HepG2 (cell line): ENCODE measurements around the gene ALG1L2. TPM values are rescaled to one million over a fixed set of nuclear protein-coding genes. Genes with fewer than 3 reads are reported as not detected.
A peak's percentile ranks its signal among the peaks of the same experiment; 100 is the strongest.

Source experiments
- ARHGAP35 ChIP-seq: sonication (generic); formaldehyde crosslinking; IDR thresholded peaks from 2 replicates; pipeline ENCODE4 v1.9.0; 2022; ENCODE audit warnings: mild to moderate bottlenecking, inconsistent platforms, moderate library complexity, missing genetic modification reagents, borderline replicate concordance
- CHD4 ChIP-seq: fragments of 200-600 bp; sonication (generic); IDR thresholded peaks from 2 replicates; pipeline ENCODE4 v1.7.0; 2017; ENCODE audit warnings: mild to moderate bottlenecking, low read length, borderline replicate concordance
- DNMT1 ChIP-seq: sonication (generic); formaldehyde crosslinking; IDR thresholded peaks from 2 replicates; pipeline ENCODE4 v1.5.1; 2020; ENCODE audit warnings: mild to moderate bottlenecking, missing genetic modification reagents
- FOXK1 ChIP-seq: sonication (generic); formaldehyde crosslinking; IDR thresholded peaks from 2 replicates; pipeline ENCODE4 v1.4.0; 2020; ENCODE audit warnings: low read depth, missing genetic modification reagents, borderline replicate concordance
- MAX ChIP-seq: IDR thresholded peaks from 2 replicates; pipeline ENCODE4 v1.6.1; 2012; ENCODE audit warnings: inconsistent platforms
- MLLT10 ChIP-seq: sonication (generic); formaldehyde crosslinking; IDR thresholded peaks from 2 replicates; pipeline ENCODE4 v1.4.0; 2020; ENCODE audit warnings: missing genetic modification reagents
- MXD4 ChIP-seq: IDR thresholded peaks from 2 replicates; pipeline ENCODE4 v1.6.1; 2016; ENCODE audit warnings: mild to moderate bottlenecking, missing biosample characterization, missing genetic modification reagents
- MZF1 ChIP-seq: sonication (generic); formaldehyde crosslinking; IDR thresholded peaks from 2 replicates; pipeline ENCODE4 v1.8.1; 2023; ENCODE audit warnings: mild to moderate bottlenecking, missing genetic modification reagents, borderline replicate concordance
- POLR2AphosphoS2 ChIP-seq: IDR thresholded peaks from 2 replicates; pipeline ENCODE4 v1.6.1; 2011; ENCODE audit warnings: low read depth, low read length, improper control_type of control experiment
- RXRA ChIP-seq: sonication (generic); formaldehyde crosslinking; IDR thresholded peaks from 2 replicates; pipeline ENCODE4 v1.5.1; 2020; ENCODE audit warnings: missing genetic modification reagents
- SATB2 ChIP-seq: sonication (generic); formaldehyde crosslinking; IDR thresholded peaks from 2 replicates; pipeline ENCODE4 v1.5.0; 2020; ENCODE audit warnings: missing genetic modification reagents
- SKIL ChIP-seq: sonication (generic); formaldehyde crosslinking; IDR thresholded peaks from 2 replicates; pipeline ENCODE4 v1.8.0; 2022; ENCODE audit warnings: missing genetic modification reagents, mild to moderate bottlenecking, moderate library complexity, borderline replicate concordance
- SUZ12 ChIP-seq: fragments of 150-350 bp; IDR thresholded peaks from 2 replicates; pipeline ENCODE4 v1.6.1; 2014; ENCODE audit warnings: low read depth, low read length
- THAP8 ChIP-seq: sonication (generic); formaldehyde crosslinking; IDR thresholded peaks from 2 replicates; pipeline ENCODE4 v1.5.1; 2020; ENCODE audit warnings: missing genetic modification reagents, mild to moderate bottlenecking, borderline replicate concordance
- USF2 ChIP-seq, 2 experiments: sonication (generic) in 1 of 2; formaldehyde crosslinking in 1 of 2; IDR thresholded peaks; 2 replicates each; pipeline versions ENCODE4 v1.5.1 to v1.6.1; 2011 to 2020; ENCODE audit warnings: borderline replicate concordance in 1 of 2, low read depth in 1 of 2, low read length in 1 of 2, mild to moderate bottlenecking in 1 of 2, missing genetic modification reagents in 1 of 2, moderate library complexity in 1 of 2
- ZGPAT ChIP-seq: IDR thresholded peaks from 2 replicates; pipeline ENCODE4 v1.6.1; 2016; ENCODE audit warnings: mild to moderate bottlenecking
- ZNF282 ChIP-seq: fragments of 450-650 bp; IDR thresholded peaks from 2 replicates; pipeline ENCODE4 v1.6.1; 2018; ENCODE audit not compliant: partially characterized antibody
- ZNF296 ChIP-seq: sonication (generic); formaldehyde crosslinking; conservative IDR thresholded peaks from 2 replicates; pipeline ENCODE4 v1.5.0; 2020; ENCODE audit warnings: mild to moderate bottlenecking, missing genetic modification reagents
- ZNF460 ChIP-seq: sonication (generic); formaldehyde crosslinking; IDR thresholded peaks from 2 replicates; pipeline ENCODE4 v1.5.1; 2020; ENCODE audit warnings: missing genetic modification reagents, mild to moderate bottlenecking, borderline replicate concordance
- ZNF605 ChIP-seq: sonication (generic); formaldehyde crosslinking; IDR thresholded peaks from 2 replicates; pipeline ENCODE4 v1.8.0; 2022; ENCODE audit warnings: mild to moderate bottlenecking, missing genetic modification reagents
- ZNF792 ChIP-seq: IDR thresholded peaks from 2 replicates; pipeline ENCODE4 v1.6.1; 2016
- ZSCAN25 ChIP-seq: sonication (generic); formaldehyde crosslinking; IDR thresholded peaks from 2 replicates; pipeline ENCODE4 v1.8.0; 2022; ENCODE audit warnings: mild to moderate bottlenecking, missing genetic modification reagents
- polyA plus RNA-seq, 8 experiments: library from polyadenylated mRNA; depleted of rRNA in 3 of 8; stranded (reverse) in 7 of 8; unstranded in 1 of 8; fragments of >200 nt; fragmentation: Illumina TruSeq in 4 of 8; extraction: Trizol in 4 of 8; gene quantifications; 2 replicates each; pipeline versions ENCODE4 v1.2.1 to v1.2.3, GENCODE V29; 2011 to 2016; ENCODE audit warnings: low read depth in 4 of 8, missing spikeins in 1 of 8, mixed read lengths in 1 of 8; ENCODE audit not compliant: insufficient read depth in 1 of 8
- total RNA-seq, 5 experiments: library from RNA; depleted of rRNA; stranded (reverse); fragments of >200 nt; fragmentation: Illumina TruSeq; extraction: Trizol; gene quantifications; 2 replicates each; pipeline ENCODE4 v1.2.3, GENCODE V29; 2016; ENCODE audit warnings: low read depth in 1 of 5

The ALG1L2 gene
- total and polyA plus RNA-seq, 2 of the 13 experiments (the other 11 are each of a cell fraction or from before 2014, with no cell fraction given), result 0.13 to 0.55 TPM

- TF ChIP-seq SKIL (CRISPR knock-in tag) (no peak), POLR2AphosphoS2 (no peak), MZF1 (CRISPR knock-in tag) (no peak), MXD4 (CRISPR knock-in tag) (peak; percentile 73; the same call in 1 of the 2 replicates), THAP8 (no peak), ARHGAP35 (CRISPR knock-in tag) (0 out of 2 replicates have a peak, but pooled peaks have one; percentile 52), ZGPAT (no peak; the same call in 1 of the 2 replicates), CHD4 (no peak), SUZ12 (no peak), ZNF282 (no peak), RXRA (CRISPR knock-in tag) (no peak), ZSCAN25 (CRISPR knock-in tag) (0 out of 2 replicates have a peak, but pooled peaks have one; percentile 21), MAX (peak; percentile 63; the same call in 1 of the 2 replicates), DNMT1 (no peak), USF2 (IDR thresholded peaks at IDR 0.05; ENCODE audit: low read depth, low read length) (no peak), USF2 (CRISPR knock-in tag; IDR thresholded peaks at IDR 0.05; ENCODE audit: borderline replicate concordance) (no peak), ZNF460 (CRISPR knock-in tag) (no peak), MLLT10 (CRISPR knock-in tag) (no peak), ZNF792 (CRISPR knock-in tag) (no peak), FOXK1 (CRISPR knock-in tag) (no peak), ZNF605 (CRISPR knock-in tag) (peak; percentile 40; the same call in 1 of the 2 replicates), ZNF296 (CRISPR knock-in tag) (no peak), SATB2 (no peak)
These were observed 29.7 kb downstream of the ALG1L2 start (continued) for GRCh38 chr3:130111185-130111864.
